ENCODE results near the gene SLFN13.
"Not testable (repeated sequence)": the region's sequence is repeated elsewhere in the genome, so short reads cannot be mapped to it uniquely, and the experiment has no call there.

The SLFN13 gene

GRCh38 chr17:35448214-35448898 lies at the start of gene SLFN13:
SLFN13 (minus strand) TSS chr17:35448766; CDS start chr17:35445680, 3,086 bp downstream.
- peak; percentile 84 for DNase-seq (ENCODE audit: low spot score)

GRCh38 chr17:35496451-35497290 lies 48.1 kb upstream of the SLFN13 start:
- DNase-seq (ENCODE audit: low spot score), result no peak

- no peak for DNase-seq (ENCODE audit: low spot score)
Observed at GRCh38 chr17:35493040-35493439, 44.5 kb upstream of the SLFN13 start.

GRCh38 chr17:35491417-35491816 lies 42.9 kb upstream of the SLFN13 start:
- DNase-seq (ENCODE audit: low spot score), result no peak

GRCh38 chr17:35489944-35490343 lies 41.4 kb upstream of the SLFN13 start:
- no peak for DNase-seq (ENCODE audit: low spot score)

GRCh38 chr17:35488991-35489390 lies 40.4 kb upstream of the SLFN13 start:
- no peak for DNase-seq (ENCODE audit: low spot score)

- DNase-seq (ENCODE audit: low spot score), result peak; percentile 78
Observed at GRCh38 chr17:35486920-35487732, 38.6 kb upstream of the SLFN13 start.

GRCh38 chr17:35479271-35479670 lies 30.7 kb upstream of the SLFN13 start:
- DNase-seq (ENCODE audit: low spot score), result no peak

- no peak for DNase-seq (ENCODE audit: low spot score)
Observed at GRCh38 chr17:35477248-35477647, 28.7 kb upstream of the SLFN13 start.

GRCh38 chr17:35476283-35476820 lies 27.8 kb upstream of the SLFN13 start:
- DNase-seq (ENCODE audit: low spot score), result no peak

- no peak for DNase-seq (ENCODE audit: low spot score)
Observed at GRCh38 chr17:35468475-35468874, 19.9 kb upstream of the SLFN13 start.

- DNase-seq (ENCODE audit: low spot score), result peak; percentile 56
Observed at GRCh38 chr17:35467824-35468223, 19.3 kb upstream of the SLFN13 start.

- peak; percentile 53 for DNase-seq (ENCODE audit: low spot score)
Observed at GRCh38 chr17:35460354-35460851, 11.8 kb upstream of the SLFN13 start.

- not testable (repeated sequence) for DNase-seq (ENCODE audit: low spot score)
Observed at GRCh38 chr17:35454035-35454434, 5.5 kb upstream of the SLFN13 start.

GRCh38 chr17:35453171-35453570 lies 4.6 kb upstream of the SLFN13 start:
- DNase-seq (ENCODE audit: low spot score), result no peak

GRCh38 chr17:35449371-35449931 lies 885 bp upstream of the SLFN13 start:
- DNase-seq (ENCODE audit: low spot score), result no peak

- no peak for DNase-seq (ENCODE audit: low spot score)
Observed at GRCh38 chr17:35448899-35449227, 297 bp upstream of the SLFN13 start.

- DNase-seq (ENCODE audit: low spot score), result no peak
Observed at GRCh38 chr17:35447499-35447898, 1.1 kb downstream of the SLFN13 start.

- no peak for DNase-seq (ENCODE audit: low spot score)
Observed at GRCh38 chr17:35438433-35438832, 10.1 kb downstream of the SLFN13 start.

GRCh38 chr17:35433075-35433894 lies 15.3 kb downstream of the SLFN13 start:
- DNase-seq (ENCODE audit: low spot score), result peak; percentile 86
